Endothelial cell of umbilical vein (primary cell): ENCODE measurements around the gene CEP128. TPM values are rescaled to one million over a fixed set of nuclear protein-coding genes. Genes with fewer than 3 reads are reported as not detected.

Experiments
- BruUV-seq: library from RNA; stranded (reverse); fragments of 400-500 nt; replicated peaks from 2 replicates; lab custom pipeline; 2021; lab: Mats Ljungman, UMichigan
- CTCF ChIA-PET: fragments of 300-600, 350-600 bp; sonication (Branson Sonifier 250); formaldehyde crosslinking; loops from one replicate; lab custom pipeline; 2021; ENCODE audit warnings: antibody characterized with exemption, inconsistent platforms; lab: Charles Lee
- POLR2A ChIA-PET: fragments of 300-600, 350-600 bp; sonication (Branson Sonifier 250); formaldehyde crosslinking; loops from one replicate; lab custom pipeline; 2021; ENCODE audit warnings: antibody characterized with exemption, inconsistent platforms; lab: Charles Lee
- DNase-seq: peaks from one replicate; pipeline ENCODE4 v3.0.0-alpha.2; 2011; ENCODE audit warnings: low read depth, low spot score
- FAIRE-seq: peaks from 2 replicates; lab custom pipeline; 2011; peaks lifted over from hg19 to GRCh38; lab: Jason Lieb, UNC
- H2AFZ ChIP-seq: 2 replicates; pipeline ENCODE4 v1.6.0; 2012; ENCODE audit warnings: low read depth, low read length, control low read depth, inconsistent platforms
- H3K27ac ChIP-seq: 2 replicates; pipeline ENCODE4 v1.5.1; 2011; ENCODE audit warnings: low read depth, mild to moderate bottlenecking, control low read depth, low read length, moderate library complexity; ENCODE audit not compliant: insufficient read depth
- H3K27me3 ChIP-seq, 2 experiments: 2 replicates each; pipeline versions ENCODE4 v1.6.0 to v1.6.1; 2011; ENCODE audit warnings: low read length in 2 of 2, mixed read lengths in 1 of 2; ENCODE audit not compliant: control insufficient read depth in 2 of 2, insufficient read depth in 2 of 2
- H3K36me3 ChIP-seq, 2 experiments: 2 replicates in 1 of 2; 3 replicates in 1 of 2; pipeline ENCODE4 v1.5.1; 2011; ENCODE audit warnings: low read length in 2 of 2, mild to moderate bottlenecking in 1 of 2, moderate library complexity in 1 of 2; ENCODE audit not compliant: control insufficient read depth in 2 of 2, insufficient read depth in 2 of 2; ENCODE audit errors: extremely low read depth in 1 of 2
- H3K4me1 ChIP-seq: 3 replicates; pipeline ENCODE4 v1.5.1; 2011; ENCODE audit warnings: mild to moderate bottlenecking, low read length; ENCODE audit not compliant: control insufficient read depth, insufficient read depth; ENCODE audit errors: extremely low read depth
- H3K4me2 ChIP-seq: 2 replicates; pipeline ENCODE4 v1.6.1; 2011; ENCODE audit warnings: low read length, control low read depth, mixed read lengths; ENCODE audit not compliant: insufficient read depth
- H3K4me3 ChIP-seq, 3 experiments: fragments of 200-600 bp in 1 of 3; sonication (generic), shearing (Covaris generic) in 1 of 3; replicated peaks in 1 of 3; 2 replicates each; pipeline ENCODE4 v1.5.1; 2011 to 2016; ENCODE audit warnings: control low read depth in 3 of 3, low read length in 3 of 3, mild to moderate bottlenecking in 2 of 3, inconsistent platforms in 1 of 3, low read depth in 1 of 3, moderate library complexity in 1 of 3; ENCODE audit not compliant: insufficient read depth in 1 of 3
- H3K79me2 ChIP-seq: 2 replicates; pipeline ENCODE4 v1.6.0; 2012; ENCODE audit warnings: low read length, inconsistent platforms; ENCODE audit not compliant: control insufficient read depth, insufficient read depth
- H3K9ac ChIP-seq: replicated peaks from 2 replicates; pipeline ENCODE3; 2011; ENCODE audit warnings: low read length, control low read depth; ENCODE audit not compliant: insufficient read depth; ENCODE audit errors: extremely low read depth
- H3K9me1 ChIP-seq: replicated peaks from 3 replicates; pipeline ENCODE4 v1.6.0; 2011; ENCODE audit warnings: mild to moderate bottlenecking, low read length; ENCODE audit not compliant: control insufficient read depth, insufficient read depth; ENCODE audit errors: extremely low read depth
- H3K9me3 ChIP-seq: replicated peaks from 2 replicates; pipeline ENCODE4 v1.5.1; 2012; ENCODE audit warnings: low read length, inconsistent platforms; ENCODE audit not compliant: control insufficient read depth, insufficient read depth
- H4K20me1 ChIP-seq: replicated peaks from 2 replicates; pipeline ENCODE3; 2011; ENCODE audit warnings: mild to moderate bottlenecking, low read length; ENCODE audit not compliant: control insufficient read depth, insufficient read depth; ENCODE audit errors: extremely low read depth
- CTCF ChIP-seq, 2 donors: IDR thresholded peaks; 1 replicate in 1 of 2; 2 replicates in 1 of 2; pipeline ENCODE4 v1.5.1; 2011; ENCODE audit warnings: low read length in 2 of 2, mild to moderate bottlenecking in 2 of 2, moderate library complexity in 2 of 2, control low read depth in 1 of 2, inconsistent platforms in 1 of 2, low read depth in 1 of 2; ENCODE audit not compliant: insufficient read depth in 1 of 2; ENCODE audit errors: extremely low read depth in 1 of 2
- EZH2 ChIP-seq: IDR thresholded peaks from 2 replicates; pipeline ENCODE4 v1.6.1; 2012; ENCODE audit warnings: borderline replicate concordance, low read depth, mild to moderate bottlenecking, moderate library complexity, low read length, inconsistent platforms; ENCODE audit not compliant: severe bottlenecking
- FOS ChIP-seq: IDR thresholded peaks from 2 replicates; pipeline ENCODE4 v1.6.1; 2011; ENCODE audit warnings: mild to moderate bottlenecking, low read length, moderate library complexity, borderline replicate concordance; ENCODE audit not compliant: insufficient read depth
- GATA2 ChIP-seq: IDR thresholded peaks from 2 replicates; pipeline ENCODE4 v1.7.0; 2011; ENCODE audit warnings: low read depth, mild to moderate bottlenecking, moderate library complexity, mixed read lengths, low read length; ENCODE audit not compliant: insufficient read length, insufficient read depth
- JUN ChIP-seq: IDR thresholded peaks from 2 replicates; pipeline ENCODE4 v1.6.1; 2011; ENCODE audit warnings: borderline replicate concordance, low read depth; ENCODE audit not compliant: insufficient read length, insufficient read depth
- MAX ChIP-seq: IDR thresholded peaks from 2 replicates; pipeline ENCODE4 v1.6.1; 2011; ENCODE audit not compliant: insufficient read depth, insufficient read length
- MYC ChIP-seq: IDR thresholded peaks from one replicate; pipeline ENCODE4 v1.6.1; 2011; ENCODE audit warnings: mild to moderate bottlenecking, low read depth, low read length
- POLR2A ChIP-seq: IDR thresholded peaks from 2 replicates; pipeline ENCODE4 v1.6.1; 2012; ENCODE audit warnings: low read depth, mild to moderate bottlenecking, control low read depth, low read length
- POLR2AphosphoS5 ChIP-seq: IDR thresholded peaks from 2 replicates; pipeline ENCODE4 v1.6.1; 2012; ENCODE audit warnings: low read depth, mild to moderate bottlenecking, control low read depth, low read length, moderate library complexity; ENCODE audit not compliant: insufficient read depth
- dilution Hi-C: fragments of 300-500 bp; cut with MboI; formaldehyde crosslinking; loops from one replicate; pipeline ENCODE4 v1.15.0; 2019; ENCODE audit warnings: low sequenced_read_pairs; ENCODE audit not compliant: extremely low pct_ligation_motif_present
- intact Hi-C: fragments of 100-400 bp; cut with micrococcal nuclease; formaldehyde crosslinking; loops from one replicate; pipeline ENCODE4 v1.10.0; 2022
- polyA plus RNA-seq, 4 experiments: library from polyadenylated mRNA; depleted of rRNA in 3 of 4; stranded (reverse) in 3 of 4; unstranded in 1 of 4; fragments of >200 nt; gene quantifications; 2 replicates each; pipeline versions ENCODE4 v1.2.1 to v1.2.3, GENCODE V29; 2011 to 2012; ENCODE audit warnings: missing spikeins in 1 of 4
- total RNA-seq: library from RNA; stranded (reverse); gene quantifications from 2 replicates; pipeline ENCODE4 v1.2.3, GENCODE V29; 2021

CEP128 gene
- total and polyA plus RNA-seq, 2 donors (not counting 3 experiments of a cell fraction or from before 2014, with no cell fraction given), result 0.91 to 23.7 TPM

GRCh38 chr14:80584744-80585505 is 356.6 kb downstream of the CEP128 start:
- Histone ChIP-seq H3K27me3 (no peaks in the 10 kb centered on the region), H4K20me1 (no peaks in the 10 kb centered on the region), H3K4me2 (peak overlapping the region; percentile 13), H3K4me3 (no peak overlapping the region), H3K27ac (no peak overlapping the region), H3K79me2 (no peaks in the 10 kb centered on the region), H3K36me3 (no peaks in the 10 kb centered on the region), H3K9ac (no peak overlapping the region), H3K4me1 (peaks cover 7% of the 10 kb centered on the region), H3K9me3 (no peaks in the 10 kb centered on the region), H3K9me1 (no peaks in the 10 kb centered on the region), H2AFZ (no peak overlapping the region)
- FAIRE-seq, result no peak
- ChIA-PET POLR2A (no interaction called here), CTCF (interaction anchor here (1.3 to 5.7 kb wide), 5 partner anchors 85 to 529 kb away, joined by 3 to 65 read pairs (median 15); no protein-coding TSS in a partner anchor)
- intact Hi-C loops, result loop anchor here (1.0 to 10.0 kb wide), 4 partner anchors 373 to 1650 kb away; partner anchors contain the start of gene DIO2
- BruUV-seq, result no TSS peak
- dilution Hi-C loops, result no loop called here
- DNase-seq, result peak; percentile 49
- TF ChIP-seq JUN (peak; percentile 21), EZH2 (no peak), GATA2 (no peak)

DNA sequence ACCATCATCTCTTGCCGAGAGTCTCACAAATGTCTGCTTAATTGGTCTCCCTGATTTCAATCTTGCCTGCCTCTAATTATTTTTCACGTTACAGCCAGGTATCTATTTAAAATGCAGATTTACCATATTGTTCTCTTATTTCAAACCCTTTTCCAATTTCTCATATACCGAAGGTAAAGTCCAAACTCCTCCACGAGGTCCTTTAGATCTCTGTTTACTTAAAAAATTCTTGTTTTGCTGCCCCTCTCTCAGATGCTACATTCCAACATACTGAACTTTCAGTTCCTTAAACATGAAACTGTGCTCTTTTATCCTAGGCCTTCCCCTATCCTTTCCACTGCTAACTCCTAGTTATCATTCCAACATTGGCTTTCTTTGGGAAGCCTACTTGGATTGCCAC is 363.9 kb downstream of the CEP128 start:
- H3K36me3 ChIP-seq, result no peaks in the 10 kb centered on the region
- H3K27ac ChIP-seq, result no peak overlapping the region
- ChIA-PET CTCF (no interaction called here), POLR2A (interaction anchor here (0.5 kb wide), 1 partner anchor 643 kb away, joined by 4 read pairs; the partner anchor contains the start of gene GTF2A1)
- no peak overlapping the region for H3K9ac ChIP-seq
- intact Hi-C loops (no loop called here), dilution Hi-C loops (no loop called here)
- TF ChIP-seq MYC, result no peak
- TF ChIP-seq MAX, result no peak
- no peak for TF ChIP-seq EZH2
- no peak for TF ChIP-seq POLR2AphosphoS5
- TF ChIP-seq FOS, result no peak
- no peak for TF ChIP-seq POLR2A
- no peak for TF ChIP-seq GATA2
- TF ChIP-seq CTCF (IDR thresholded peaks at IDR 0.05; ENCODE audit: extremely low read depth in 1 of 2, insufficient read depth in 1 of 2, low read depth in 1 of 2, low read length in 2 of 2), result no peak
- no peak for TF ChIP-seq JUN
- no peak overlapping the region for H2AFZ ChIP-seq
- H3K9me3 ChIP-seq, result no peaks in the 10 kb centered on the region
- no peaks in the 10 kb centered on the region for H3K27me3 ChIP-seq
- no peaks in the 10 kb centered on the region for H3K79me2 ChIP-seq
- no peaks in the 10 kb centered on the region for H3K4me1 ChIP-seq
- no peak overlapping the region for H3K4me3 ChIP-seq
- FAIRE-seq, result no peak
- H3K4me2 ChIP-seq, result no peak overlapping the region
- no peaks in the 10 kb centered on the region for H4K20me1 ChIP-seq
- DNase-seq, result no peak
- no peaks in the 10 kb centered on the region for H3K9me1 ChIP-seq
- no TSS peak for BruUV-seq
